Ovary (tissue), 3 donors: ENCODE measurements around the gene ASXL2.

Source experiments
- EP300 ChIP-seq: sonication (generic); formaldehyde crosslinking; IDR thresholded peaks from one replicate; pipeline ENCODE4 v1.6.1; 2017; ENCODE audit warnings: antibody characterized with exemption
- TF ChIP-seq, protein P1 (sequence below), 3 donors: fragments of 450-650 bp in 2 of 3; fragments of 200-600 bp in 1 of 3; IDR thresholded peaks; one replicate each; pipeline versions ENCODE4 v1.5.1 to v1.8.0; 2016 to 2022; ENCODE audit warnings: antibody characterized with exemption in 3 of 3, mild to moderate bottlenecking in 1 of 3
- donor health status: DM: no; HTN: no; CAD: no.

DNA sequence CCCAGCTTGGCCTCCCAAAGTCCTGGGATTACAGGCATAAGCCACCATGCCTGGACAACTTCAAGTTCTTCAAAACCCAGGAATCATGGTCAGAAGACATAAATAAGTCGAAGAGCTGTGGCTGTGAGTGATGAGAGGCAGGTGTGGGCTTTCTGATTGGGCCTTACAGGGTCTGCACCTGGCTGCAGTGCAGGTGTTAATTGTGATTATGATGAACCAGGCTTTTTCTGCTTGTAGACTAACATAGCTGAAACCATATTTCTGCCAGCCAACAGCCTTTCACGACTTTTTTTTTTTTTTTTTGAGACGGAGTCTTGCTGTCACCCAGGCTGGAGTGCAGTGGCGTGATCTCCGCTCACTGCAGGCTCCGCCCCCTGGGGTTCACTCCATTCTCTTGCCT is 190.1 kb downstream of the ASXL2 start:
- TF ChIP-seq EP300, result no peak
- TF ChIP-seq, protein P1, sequence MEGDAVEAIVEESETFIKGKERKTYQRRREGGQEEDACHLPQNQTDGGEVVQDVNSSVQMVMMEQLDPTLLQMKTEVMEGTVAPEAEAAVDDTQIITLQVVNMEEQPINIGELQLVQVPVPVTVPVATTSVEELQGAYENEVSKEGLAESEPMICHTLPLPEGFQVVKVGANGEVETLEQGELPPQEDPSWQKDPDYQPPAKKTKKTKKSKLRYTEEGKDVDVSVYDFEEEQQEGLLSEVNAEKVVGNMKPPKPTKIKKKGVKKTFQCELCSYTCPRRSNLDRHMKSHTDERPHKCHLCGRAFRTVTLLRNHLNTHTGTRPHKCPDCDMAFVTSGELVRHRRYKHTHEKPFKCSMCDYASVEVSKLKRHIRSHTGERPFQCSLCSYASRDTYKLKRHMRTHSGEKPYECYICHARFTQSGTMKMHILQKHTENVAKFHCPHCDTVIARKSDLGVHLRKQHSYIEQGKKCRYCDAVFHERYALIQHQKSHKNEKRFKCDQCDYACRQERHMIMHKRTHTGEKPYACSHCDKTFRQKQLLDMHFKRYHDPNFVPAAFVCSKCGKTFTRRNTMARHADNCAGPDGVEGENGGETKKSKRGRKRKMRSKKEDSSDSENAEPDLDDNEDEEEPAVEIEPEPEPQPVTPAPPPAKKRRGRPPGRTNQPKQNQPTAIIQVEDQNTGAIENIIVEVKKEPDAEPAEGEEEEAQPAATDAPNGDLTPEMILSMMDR (IDR thresholded peaks at IDR 0.05), result no peak
